ENCODE data around the gene ITGA2B. TPM values are rescaled to one million over a fixed set of nuclear protein-coding genes. Genes with fewer than 3 reads are reported as not detected.

Gene ITGA2B
- total RNA-seq, 1 experiment from 2014 or later = 0.62 TPM

DNA sequence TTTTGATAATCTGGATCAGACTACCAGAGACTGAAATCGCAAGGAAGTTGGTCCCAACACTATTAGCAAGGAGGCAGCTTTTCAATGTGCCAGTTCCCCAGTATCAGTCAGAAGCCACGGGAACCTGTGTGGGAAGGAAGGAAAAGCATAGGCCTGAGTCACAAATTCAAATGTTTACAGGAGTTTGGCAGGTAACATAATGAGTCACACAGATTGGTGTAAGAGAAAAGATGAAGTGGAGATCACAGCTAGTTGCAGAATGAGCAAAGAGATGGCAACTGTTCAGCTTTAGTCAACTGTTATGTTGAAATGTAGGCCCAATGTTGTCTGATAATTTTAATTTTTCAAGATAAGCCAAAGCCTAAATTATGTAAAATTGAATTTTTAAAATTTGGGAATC, 28.1 kb upstream of the ITGA2B start:
- H3K27ac ChIP-seq (ENCODE audit: low read depth, low read length, poor library complexity, severe bottlenecking) = no peak overlapping the region
- ChIA-PET CTCF (no interaction called here), POLR2A (ENCODE audit: low non-redundant PET) (no interaction called here)
- intact Hi-C loops (cut with micrococcal nuclease; ENCODE audit: unreplicated experiment) = no loop called here
- H3K27me3 ChIP-seq (replicated peaks; ENCODE audit: insufficient read depth, low read depth, low read length, poor library complexity) = no peaks in the 10 kb centered on the region
- H3K9me3 ChIP-seq (ENCODE audit: low read depth, low read length, poor library complexity, severe bottlenecking) = no peaks in the 10 kb centered on the region
- no TSS peak for BruUV-seq (replicated peaks)
- no peaks in the 10 kb centered on the region for H3K36me3 ChIP-seq (ENCODE audit: insufficient read depth, low read length, poor library complexity, severe bottlenecking)
- no peak for DNase-seq (ENCODE audit: low spot score)
- no peak for TF ChIP-seq EZH2 (IDR thresholded peaks at IDR 0.05; ENCODE audit: borderline replicate concordance, low read depth, low read length, poor library complexity, severe bottlenecking)
- TF ChIP-seq, protein P1, sequence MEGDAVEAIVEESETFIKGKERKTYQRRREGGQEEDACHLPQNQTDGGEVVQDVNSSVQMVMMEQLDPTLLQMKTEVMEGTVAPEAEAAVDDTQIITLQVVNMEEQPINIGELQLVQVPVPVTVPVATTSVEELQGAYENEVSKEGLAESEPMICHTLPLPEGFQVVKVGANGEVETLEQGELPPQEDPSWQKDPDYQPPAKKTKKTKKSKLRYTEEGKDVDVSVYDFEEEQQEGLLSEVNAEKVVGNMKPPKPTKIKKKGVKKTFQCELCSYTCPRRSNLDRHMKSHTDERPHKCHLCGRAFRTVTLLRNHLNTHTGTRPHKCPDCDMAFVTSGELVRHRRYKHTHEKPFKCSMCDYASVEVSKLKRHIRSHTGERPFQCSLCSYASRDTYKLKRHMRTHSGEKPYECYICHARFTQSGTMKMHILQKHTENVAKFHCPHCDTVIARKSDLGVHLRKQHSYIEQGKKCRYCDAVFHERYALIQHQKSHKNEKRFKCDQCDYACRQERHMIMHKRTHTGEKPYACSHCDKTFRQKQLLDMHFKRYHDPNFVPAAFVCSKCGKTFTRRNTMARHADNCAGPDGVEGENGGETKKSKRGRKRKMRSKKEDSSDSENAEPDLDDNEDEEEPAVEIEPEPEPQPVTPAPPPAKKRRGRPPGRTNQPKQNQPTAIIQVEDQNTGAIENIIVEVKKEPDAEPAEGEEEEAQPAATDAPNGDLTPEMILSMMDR (conservative IDR thresholded peaks at IDR 0.05; ENCODE audit: low read depth, low read length) = no peak
- no peaks in the 10 kb centered on the region for H3K4me1 ChIP-seq (ENCODE audit: insufficient read depth, low read length, poor library complexity, severe bottlenecking)
- no peak overlapping the region for H3K4me3 ChIP-seq (ENCODE audit: low read depth, low read length, poor library complexity, severe bottlenecking)

DNA sequence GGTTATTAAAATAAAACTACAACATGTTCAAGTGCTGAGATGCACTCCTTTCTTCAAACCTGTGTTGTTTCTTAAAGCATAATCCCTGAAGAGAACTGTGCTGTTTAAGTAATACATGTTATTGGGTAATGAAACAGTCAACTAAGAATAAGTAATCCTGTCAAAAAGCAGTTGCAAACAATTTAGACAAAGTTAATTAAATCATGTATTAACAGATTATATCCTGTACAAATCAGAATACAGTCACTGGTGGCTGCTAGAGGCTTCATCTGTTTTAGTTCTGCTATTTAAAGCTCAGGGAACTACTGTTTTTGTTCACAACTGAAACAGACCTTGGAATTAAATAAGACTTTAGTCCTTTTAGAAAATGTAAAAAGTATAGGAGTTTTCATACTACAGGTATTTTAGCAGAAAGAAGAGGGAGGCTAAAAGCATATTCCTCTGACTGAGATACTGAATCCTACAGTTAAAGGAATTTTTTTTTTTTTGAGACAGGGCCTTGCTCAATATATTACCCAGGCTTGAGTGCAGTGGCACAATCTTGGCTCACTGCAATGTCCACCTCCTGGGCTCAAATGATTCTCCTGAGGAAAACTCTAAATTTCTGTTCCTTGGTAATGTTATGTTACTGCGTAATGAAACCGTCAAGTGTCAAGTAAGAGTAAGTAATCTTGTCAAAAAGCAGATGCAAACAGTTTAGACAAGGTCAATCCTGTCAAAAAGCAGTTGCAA, 27.3 kb upstream of the ITGA2B start:
- no TSS peak for BruUV-seq (replicated peaks)
- ChIA-PET POLR2A (ENCODE audit: low non-redundant PET) (no interaction called here), CTCF (no interaction called here)
- no peak overlapping the region for H3K4me3 ChIP-seq (ENCODE audit: low read depth, low read length, poor library complexity, severe bottlenecking)
- TF ChIP-seq, protein P1 (conservative IDR thresholded peaks at IDR 0.05; ENCODE audit: low read depth, low read length) = no peak
- TF ChIP-seq EZH2 (IDR thresholded peaks at IDR 0.05; ENCODE audit: borderline replicate concordance, low read depth, low read length, poor library complexity, severe bottlenecking) = no peak
- no peaks in the 10 kb centered on the region for H3K9me3 ChIP-seq (ENCODE audit: low read depth, low read length, poor library complexity, severe bottlenecking)
- no peaks in the 10 kb centered on the region for H3K4me1 ChIP-seq (ENCODE audit: insufficient read depth, low read length, poor library complexity, severe bottlenecking)
- H3K27ac ChIP-seq (ENCODE audit: low read depth, low read length, poor library complexity, severe bottlenecking) = no peak overlapping the region
- H3K36me3 ChIP-seq (ENCODE audit: insufficient read depth, low read length, poor library complexity, severe bottlenecking) = no peaks in the 10 kb centered on the region
- intact Hi-C loops (cut with micrococcal nuclease; ENCODE audit: unreplicated experiment) = no loop called here
- H3K27me3 ChIP-seq (replicated peaks; ENCODE audit: insufficient read depth, low read depth, low read length, poor library complexity) = no peaks in the 10 kb centered on the region
- no peak for DNase-seq (ENCODE audit: low spot score)

DNA sequence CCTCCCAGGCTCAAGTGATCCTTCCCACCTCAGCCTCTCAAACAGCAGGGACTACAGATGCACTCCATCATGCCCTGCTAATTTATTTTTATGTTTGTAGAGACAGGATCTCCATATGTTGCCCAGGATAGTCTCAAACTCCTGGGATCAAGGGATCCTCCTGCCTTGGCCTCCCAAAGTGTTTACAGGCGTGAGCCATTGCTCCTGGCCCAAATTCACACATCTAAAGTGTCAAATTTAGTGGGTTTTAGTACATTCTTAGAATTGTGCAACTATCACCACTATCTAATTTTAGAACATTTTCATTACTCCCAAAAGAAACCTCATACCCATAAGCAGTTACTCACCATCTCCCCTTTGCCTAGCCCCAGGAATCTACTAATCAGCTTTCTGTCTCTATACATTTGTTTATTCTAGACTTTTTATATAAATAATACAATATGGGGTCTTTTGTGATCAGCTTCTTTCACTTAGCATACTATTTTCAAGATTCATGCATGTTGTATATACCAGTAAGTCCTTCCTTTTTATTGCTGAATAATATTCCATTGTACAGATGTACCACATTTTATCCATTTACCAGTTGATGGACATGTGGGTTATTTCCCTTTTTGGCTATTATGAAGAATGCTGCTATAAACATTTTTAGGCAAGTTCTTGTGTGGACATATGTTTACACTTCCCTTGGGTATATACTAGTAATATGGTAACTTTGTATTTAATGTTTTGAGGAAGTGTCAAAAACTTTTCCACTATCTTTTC, 25.1 kb upstream of the ITGA2B start:
- TF ChIP-seq, protein P1 (conservative IDR thresholded peaks at IDR 0.05; ENCODE audit: low read depth, low read length) = no peak
- TF ChIP-seq EZH2 (IDR thresholded peaks at IDR 0.05; ENCODE audit: borderline replicate concordance, low read depth, low read length, poor library complexity, severe bottlenecking) = no peak
- Histone ChIP-seq H3K36me3 (ENCODE audit: insufficient read depth, low read length, poor library complexity, severe bottlenecking) (no peaks in the 10 kb centered on the region), H3K27me3 (replicated peaks; ENCODE audit: insufficient read depth, low read depth, low read length, poor library complexity) (no peaks in the 10 kb centered on the region), H3K27ac (ENCODE audit: low read depth, low read length, poor library complexity, severe bottlenecking) (no peak overlapping the region), H3K9me3 (ENCODE audit: low read depth, low read length, poor library complexity, severe bottlenecking) (no peaks in the 10 kb centered on the region), H3K4me3 (ENCODE audit: low read depth, low read length, poor library complexity, severe bottlenecking) (no peak overlapping the region), H3K4me1 (ENCODE audit: insufficient read depth, low read length, poor library complexity, severe bottlenecking) (no peaks in the 10 kb centered on the region)
- BruUV-seq (replicated peaks) = no TSS peak
- ChIA-PET POLR2A (ENCODE audit: low non-redundant PET) (no interaction called here), CTCF (no interaction called here)
- DNase-seq (ENCODE audit: low spot score) = no peak
- intact Hi-C loops (cut with micrococcal nuclease; ENCODE audit: unreplicated experiment) = no loop called here

Data from A673 (cell line).